Frontal cortex (tissue), 4 donors: ENCODE data around the gene SESN3. TPM values are rescaled to one million over a fixed set of nuclear protein-coding genes. Genes with fewer than 3 reads are reported as not detected.
"Not testable (repeated sequence)": the region's sequence is repeated elsewhere in the genome, so short reads cannot be mapped to it uniquely, and the experiment has no call there.

Experiments used
- DNase-seq, 2 donors: peaks; one replicate each; pipeline ENCODE4 v3.0.0; 2012; ENCODE audit warnings: low spot score in 2 of 2
- FAIRE-seq: peaks from 2 replicates; lab custom pipeline; 2012; peaks lifted over from hg19 to GRCh38; lab: Jason Lieb, UNC
- total RNA-seq: library from RNA; depleted of rRNA; stranded (reverse); fragments of >200 nt; gene quantifications from one replicate; pipeline ENCODE4 v1.2.3, GENCODE V29; 2014
- donor health status: control.
- donor health status: control.
- donor health status: control.

The SESN3 gene
- total RNA-seq, 1 donor from 2014 or later = 62.4 TPM

- DNase-seq (no peak), FAIRE-seq (no peak)
Observed at GRCh38 chr11:95252586-95252985, 21.6 kb upstream of the SESN3 start.

- FAIRE-seq = not testable (repeated sequence)
Observed at GRCh38 chr11:95251896-95252295, 20.9 kb upstream of the SESN3 start.

GRCh38 chr11:95248666-95249467 is 17.9 kb upstream of the SESN3 start:
- DNase-seq = no peak
- no peak for FAIRE-seq

More at GRCh38 chr11:95251896-95252295, 20.9 kb upstream of the SESN3 start:
- DNase-seq = not testable (repeated sequence)

- no peak for FAIRE-seq
- no peak for DNase-seq
Observed at GRCh38 chr11:95247883-95248282, 16.9 kb upstream of the SESN3 start.

- no peak for DNase-seq
- no peak for FAIRE-seq
Observed at GRCh38 chr11:95247127-95247684, 16.2 kb upstream of the SESN3 start.

- FAIRE-seq (no peak), DNase-seq (no peak)
Observed at GRCh38 chr11:95245581-95245980, 14.6 kb upstream of the SESN3 start.

GRCh38 chr11:95245038-95245437 is 14.0 kb upstream of the SESN3 start:
- DNase-seq = no peak
- no peak for FAIRE-seq

- FAIRE-seq = no peak
- no peak for DNase-seq
Observed at GRCh38 chr11:95243673-95244072, 12.7 kb upstream of the SESN3 start.

GRCh38 chr11:95242845-95243605 is 12.0 kb upstream of the SESN3 start:
- no peak for FAIRE-seq

GRCh38 chr11:95242091-95242844 is 11.3 kb upstream of the SESN3 start:
- FAIRE-seq = no peak
- no peak for DNase-seq

More at GRCh38 chr11:95242845-95243605, 12.0 kb upstream of the SESN3 start:
- no peak for DNase-seq

- no peak for FAIRE-seq
Observed at GRCh38 chr11:95241681-95242081, 10.7 kb upstream of the SESN3 start.

GRCh38 chr11:95239871-95240649 is 9.1 kb upstream of the SESN3 start:
- no peak for DNase-seq
- no peak for FAIRE-seq

More at GRCh38 chr11:95241681-95242081, 10.7 kb upstream of the SESN3 start:
- no peak for DNase-seq

- FAIRE-seq = no peak
- no peak for DNase-seq
Observed at GRCh38 chr11:95232666-95233065, 1.7 kb upstream of the SESN3 start.

GRCh38 chr11:95231881-95232605 is 1.0 kb upstream of the SESN3 start:
- FAIRE-seq = no peak
- DNase-seq = no peak

GRCh38 chr11:95230810-95231126 is 234 bp downstream of the SESN3 start:
- FAIRE-seq (no peak), DNase-seq (no peak)

GRCh38 chr11:95229993-95230809 is 801 bp downstream of the SESN3 start:
- no peak for FAIRE-seq

GRCh38 chr11:95229199-95229992 is 1.6 kb downstream of the SESN3 start:
- no peak for FAIRE-seq
- no peak for DNase-seq

More at GRCh38 chr11:95229993-95230809, 801 bp downstream of the SESN3 start:
- DNase-seq = no peak
